H9 (cell line): ENCODE data around the gene PGPEP1. TPM values are rescaled to one million over a fixed set of nuclear protein-coding genes. Genes with fewer than 3 reads are reported as not detected.

ENCODE experiments used
- DNase-seq: peaks from one replicate; pipeline ENCODE4 v3.0.0-alpha.2; 2017
- H2AFZ ChIP-seq: one replicate; pipeline ENCODE4 v1.6.1; 2013; ENCODE audit warnings: mild to moderate bottlenecking, low read length, control low read depth, moderate library complexity
- H2AK5ac ChIP-seq: 2 replicates; pipeline ENCODE4 v1.6.1; 2013; ENCODE audit warnings: low read length, control low read depth, mixed read lengths; ENCODE audit not compliant: insufficient read length
- H2BK120ac ChIP-seq: one replicate; pipeline ENCODE4 v1.6.1; 2013; ENCODE audit warnings: low read depth, mild to moderate bottlenecking, low read length, control low read depth, inconsistent platforms; ENCODE audit not compliant: poor library complexity, severe bottlenecking
- H2BK12ac ChIP-seq: 2 replicates; pipeline ENCODE4 v1.6.1; 2013; ENCODE audit warnings: low read length, control low read depth, mixed read lengths, low read depth; ENCODE audit not compliant: insufficient read length
- H2BK15ac ChIP-seq: 2 replicates; pipeline ENCODE4 v1.6.1; 2013; ENCODE audit warnings: low read depth, low read length, control low read depth
- H2BK20ac ChIP-seq: one replicate; pipeline ENCODE4 v1.6.1; 2013; ENCODE audit warnings: low read depth, mild to moderate bottlenecking, low read length, control low read depth, inconsistent platforms; ENCODE audit not compliant: poor library complexity, severe bottlenecking
- H2BK5ac ChIP-seq: 2 replicates; pipeline ENCODE4 v1.6.1; 2013; ENCODE audit warnings: low read length, control low read depth, mixed read lengths; ENCODE audit not compliant: insufficient read length
- H3K14ac ChIP-seq: 2 replicates; pipeline ENCODE4 v1.6.1; 2013; ENCODE audit warnings: low read length, control low read depth; ENCODE audit not compliant: insufficient read depth
- H3K18ac ChIP-seq: 2 replicates; pipeline ENCODE4 v1.6.1; 2013; ENCODE audit warnings: low read depth, mild to moderate bottlenecking, mixed read lengths, low read length, control low read depth; ENCODE audit not compliant: insufficient read length
- H3K23ac ChIP-seq: 2 replicates; pipeline ENCODE4 v1.6.1; 2013; ENCODE audit warnings: low read length, control low read depth, mixed read lengths, low read depth; ENCODE audit not compliant: insufficient read length
- H3K23me2 ChIP-seq: 2 replicates; pipeline ENCODE4 v1.6.1; 2013; ENCODE audit warnings: low read depth, mild to moderate bottlenecking, mixed read lengths, low read length, control low read depth; ENCODE audit not compliant: insufficient read length, poor library complexity, severe bottlenecking
- H3K27ac ChIP-seq: 2 replicates; pipeline ENCODE4 v1.5.1; 2013; ENCODE audit warnings: low read length, control low read depth, mixed read lengths, low read depth; ENCODE audit not compliant: insufficient read length
- H3K27me3 ChIP-seq: 2 replicates; pipeline ENCODE4 v1.6.1; 2013; ENCODE audit warnings: low read length, control low read depth, inconsistent platforms; ENCODE audit not compliant: insufficient read depth
- H3K4ac ChIP-seq: 2 replicates; pipeline ENCODE4 v1.6.1; 2013; ENCODE audit warnings: low read depth, mild to moderate bottlenecking, control low read depth, inconsistent platforms, low read length, moderate library complexity
- H3K4me1 ChIP-seq: 2 replicates; pipeline ENCODE4 v1.6.1; 2013; ENCODE audit warnings: low read length, control low read depth, inconsistent platforms; ENCODE audit not compliant: insufficient read depth
- H3K4me2 ChIP-seq: 2 replicates; pipeline ENCODE4 v1.6.1; 2013; ENCODE audit warnings: low read length, control low read depth, mixed read lengths; ENCODE audit not compliant: insufficient read length, insufficient read depth
- H3K56ac ChIP-seq: 2 replicates; pipeline ENCODE4 v1.6.1; 2013; ENCODE audit warnings: low read depth, mild to moderate bottlenecking, mixed read lengths, low read length, control low read depth; ENCODE audit not compliant: insufficient read length
- H3K79me1 ChIP-seq: 2 replicates; pipeline ENCODE4 v1.6.1; 2013; ENCODE audit warnings: low read depth, mild to moderate bottlenecking, moderate library complexity, low read length, control low read depth, inconsistent platforms; ENCODE audit not compliant: insufficient read depth, poor library complexity, severe bottlenecking
- H3K79me2 ChIP-seq: 2 replicates; pipeline ENCODE4 v1.6.1; 2013; ENCODE audit warnings: low read length, control low read depth, inconsistent platforms; ENCODE audit not compliant: insufficient read depth
- H3K9ac ChIP-seq: 2 replicates; pipeline ENCODE4 v1.6.1; 2013; ENCODE audit warnings: low read length, control low read depth, mixed read lengths; ENCODE audit not compliant: insufficient read length; ENCODE audit errors: extremely low read depth
- H3K9me3 ChIP-seq: one replicate; pipeline ENCODE4 v1.6.1; 2013; ENCODE audit warnings: low read depth, low read length, inconsistent platforms; ENCODE audit not compliant: control insufficient read depth
- H3T11ph ChIP-seq: one replicate; pipeline ENCODE4 v1.6.1; 2013; ENCODE audit warnings: mild to moderate bottlenecking, low read length, control low read depth, inconsistent platforms
- H4K20me1 ChIP-seq: one replicate; pipeline ENCODE4 v1.6.1; 2013; ENCODE audit not compliant: control insufficient read depth, insufficient read length, insufficient read depth
- H4K5ac ChIP-seq: 2 replicates; pipeline ENCODE4 v1.6.1; 2013; ENCODE audit warnings: low read depth, mild to moderate bottlenecking, mixed read lengths, low read length, control low read depth; ENCODE audit not compliant: insufficient read length
- H4K8ac ChIP-seq: replicated peaks from 2 replicates; pipeline ENCODE4 v1.6.1; 2013; ENCODE audit warnings: low read length, control low read depth, mixed read lengths, low read depth; ENCODE audit not compliant: insufficient read length
- H4K91ac ChIP-seq: 2 replicates; pipeline ENCODE4 v1.6.1; 2013; ENCODE audit warnings: low read depth, mild to moderate bottlenecking, moderate library complexity, mixed read lengths, low read length, control low read depth; ENCODE audit not compliant: insufficient read length
- H3K27ac Mint-ChIP-seq, 3 experiments: 2 replicates in 2 of 3; 3 replicates in 1 of 3; pipeline ENCODE4 v1.8.0; 2020 to 2021; ENCODE audit warnings: mixed read lengths in 3 of 3, mild to moderate bottlenecking in 1 of 3, moderate library complexity in 1 of 3
- H3K27me3 Mint-ChIP-seq: 2 replicates; pipeline ENCODE4 v1.8.0; 2021; ENCODE audit warnings: low read depth, mild to moderate bottlenecking, moderate library complexity, mixed read lengths
- H3K36me3 Mint-ChIP-seq, 3 experiments: 2 replicates in 2 of 3; 3 replicates in 1 of 3; pipeline ENCODE4 v1.8.0; 2020 to 2021; ENCODE audit warnings: low read depth in 3 of 3, mixed read lengths in 3 of 3; ENCODE audit not compliant: insufficient read depth in 1 of 3
- H3K4me1 Mint-ChIP-seq, 2 experiments: 2 replicates each; pipeline ENCODE4 v1.8.0; 2020; ENCODE audit warnings: mixed read lengths in 2 of 2
- H3K4me3 Mint-ChIP-seq, 2 experiments: 2 replicates in 1 of 2; 3 replicates in 1 of 2; pipeline ENCODE4 v1.8.0; 2020 to 2021; ENCODE audit warnings: mild to moderate bottlenecking in 2 of 2, mixed read lengths in 2 of 2, moderate library complexity in 1 of 2
- H3K9me3 Mint-ChIP-seq, 2 experiments: 2 replicates in 1 of 2; 3 replicates in 1 of 2; pipeline ENCODE4 v1.8.0; 2020; ENCODE audit warnings: mild to moderate bottlenecking in 2 of 2, mixed read lengths in 2 of 2, moderate library complexity in 1 of 2
- CTCF ChIP-seq: fragments of 200-600 bp; sonication (generic); conservative IDR thresholded peaks from 3 replicates; pipeline ENCODE4 v1.8.0; 2021; ENCODE audit warnings: antibody characterized with exemption, mild to moderate bottlenecking
- WGBS: extraction: QIAGEN DNeasy Blood & Tissue Kit; methylation state at CpG from one replicate; pipeline ENCODE4 v1.1.7; 2013; ENCODE audit warnings: missing lambda C conversion rate, low lambda C conversion rate, mixed read lengths; ENCODE audit not compliant: insufficient read length; ENCODE audit errors: extremely low coverage; 5-methylcytosine and 5-hydroxymethylcytosine counted together
- total RNA-seq: library from RNA; stranded (reverse); gene quantifications from 2 replicates; pipeline ENCODE4 v1.2.1, GENCODE V29; 2021

The PGPEP1 gene
- total RNA-seq, 1 experiment from 2014 or later: 64.8 TPM

GRCh38 chr19:18291019-18291524 lies 49.3 kb upstream of the PGPEP1 start:
- peaks cover 47 to 59% of the 10 kb centered on the region in 2 experiments for H3K4me1 Mint-ChIP-seq
- peak overlapping the region; percentile 24 to 89 (median 81); a peak in 3 of 7 replicates for H3K27ac Mint-ChIP-seq
- H3K14ac ChIP-seq: no peak overlapping the region
- H3K4me3 Mint-ChIP-seq: peak overlapping the region; percentile 81 to 90
- H4K8ac ChIP-seq: no peak overlapping the region
- H3T11ph ChIP-seq: no peak overlapping the region
- no peak overlapping the region for H2BK15ac ChIP-seq
- no peaks in the 10 kb centered on the region; a peak in 1 of 5 replicates for H3K9me3 Mint-ChIP-seq
- H3K79me2 ChIP-seq: no peaks in the 10 kb centered on the region; the same call in 1 of the 2 replicates
- H3K27me3 ChIP-seq: no peaks in the 10 kb centered on the region
- peak overlapping the region; percentile 76 for H3K4me2 ChIP-seq
- H3K23me2 ChIP-seq: peaks cover 18% of the 10 kb centered on the region
- no peak overlapping the region for H3K27ac ChIP-seq
- H4K5ac ChIP-seq: no peak overlapping the region
- H3K23ac ChIP-seq: no peak overlapping the region
- WGBS: no CpG with 5 or more reads among the region's 21 CpGs
- no peak for DNase-seq
- H3K56ac ChIP-seq: no peak overlapping the region
- H3K36me3 Mint-ChIP-seq: no peaks in the 10 kb centered on the region; a peak in 2 of 7 replicates
- H3K27me3 Mint-ChIP-seq: peaks cover 8% of the 10 kb centered on the region
- H4K20me1 ChIP-seq: no peaks in the 10 kb centered on the region
- H3K79me1 ChIP-seq: no peaks in the 10 kb centered on the region
- no peak for TF ChIP-seq CTCF
- H2BK120ac ChIP-seq: no peak overlapping the region
- H3K4ac ChIP-seq: no peak overlapping the region
- no peak overlapping the region for H2BK20ac ChIP-seq
- H2BK12ac ChIP-seq: no peak overlapping the region
- no peak overlapping the region for H2AFZ ChIP-seq
- peaks cover 2% of the 10 kb centered on the region; the same call in 1 of the 2 replicates for H3K4me1 ChIP-seq
- H4K91ac ChIP-seq: no peak overlapping the region
- peak overlapping the region; percentile 54 for H3K18ac ChIP-seq
- no peak overlapping the region for H2BK5ac ChIP-seq
- H2AK5ac ChIP-seq: no peak overlapping the region
- no peak overlapping the region for H3K9ac ChIP-seq
- no peaks in the 10 kb centered on the region for H3K9me3 ChIP-seq
